C4-2B (cell line): ENCODE data around the gene GPER1.

Source experiments
- CTCF ChIP-seq: fragments of 450-650 bp; conservative IDR thresholded peaks from 2 replicates; pipeline ENCODE4 v1.5.1; 2017; ENCODE audit warnings: mild to moderate bottlenecking
- ZFX ChIP-seq: fragments of 450-650 bp; IDR thresholded peaks from 2 replicates; pipeline ENCODE4 v1.6.1; 2017

- TF ChIP-seq CTCF = no peak
- TF ChIP-seq ZFX = no peak
These were observed 21.7 kb upstream of the GPER1 start for GRCh38 chr7:1066242-1066588.
